Germinal center (tissue), 1 donor: ENCODE measurements around the gene FOXF1.

Experiments used
- DNase-seq: peaks from one replicate; pipeline ENCODE4 v3.0.0; 2012; ENCODE audit warnings: mixed read lengths, low spot score

Gene FOXF1

DNA sequence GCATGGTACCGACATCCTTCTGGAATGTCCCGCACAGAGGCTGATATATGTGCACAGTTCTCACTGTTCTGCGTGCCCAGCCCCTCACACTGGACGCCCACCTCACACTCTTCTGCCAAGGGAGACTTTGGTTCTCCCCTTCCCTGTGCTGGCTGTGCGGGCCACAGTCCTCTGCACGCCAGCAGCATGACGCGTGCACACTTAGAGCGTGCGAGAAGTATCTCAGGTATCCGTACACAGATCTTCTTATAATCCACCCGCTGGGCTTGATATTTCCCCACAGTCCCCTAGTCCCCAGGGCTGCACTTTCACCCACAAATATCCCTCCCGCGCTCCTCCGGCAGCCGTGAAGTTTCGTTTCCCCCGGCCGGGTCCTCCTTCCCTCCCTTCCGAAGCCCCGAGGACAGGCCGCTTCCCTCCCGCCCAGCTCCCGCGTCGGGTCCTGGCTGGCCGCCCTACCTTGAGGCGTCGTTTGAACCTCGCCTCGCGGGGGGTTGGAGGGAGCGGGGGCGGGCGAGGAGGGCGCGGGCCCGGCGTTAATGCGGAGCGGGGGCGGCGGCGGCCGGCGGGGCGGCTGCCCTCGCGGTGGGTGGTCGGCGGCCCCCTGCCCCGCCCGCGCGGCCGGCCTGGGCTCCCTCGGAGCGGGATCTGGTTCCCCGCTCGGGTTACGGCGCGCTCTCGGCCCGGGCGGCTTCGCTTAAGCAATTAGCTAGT lies 5.0 kb upstream of the FOXF1 start:
- no peak for DNase-seq

DNA sequence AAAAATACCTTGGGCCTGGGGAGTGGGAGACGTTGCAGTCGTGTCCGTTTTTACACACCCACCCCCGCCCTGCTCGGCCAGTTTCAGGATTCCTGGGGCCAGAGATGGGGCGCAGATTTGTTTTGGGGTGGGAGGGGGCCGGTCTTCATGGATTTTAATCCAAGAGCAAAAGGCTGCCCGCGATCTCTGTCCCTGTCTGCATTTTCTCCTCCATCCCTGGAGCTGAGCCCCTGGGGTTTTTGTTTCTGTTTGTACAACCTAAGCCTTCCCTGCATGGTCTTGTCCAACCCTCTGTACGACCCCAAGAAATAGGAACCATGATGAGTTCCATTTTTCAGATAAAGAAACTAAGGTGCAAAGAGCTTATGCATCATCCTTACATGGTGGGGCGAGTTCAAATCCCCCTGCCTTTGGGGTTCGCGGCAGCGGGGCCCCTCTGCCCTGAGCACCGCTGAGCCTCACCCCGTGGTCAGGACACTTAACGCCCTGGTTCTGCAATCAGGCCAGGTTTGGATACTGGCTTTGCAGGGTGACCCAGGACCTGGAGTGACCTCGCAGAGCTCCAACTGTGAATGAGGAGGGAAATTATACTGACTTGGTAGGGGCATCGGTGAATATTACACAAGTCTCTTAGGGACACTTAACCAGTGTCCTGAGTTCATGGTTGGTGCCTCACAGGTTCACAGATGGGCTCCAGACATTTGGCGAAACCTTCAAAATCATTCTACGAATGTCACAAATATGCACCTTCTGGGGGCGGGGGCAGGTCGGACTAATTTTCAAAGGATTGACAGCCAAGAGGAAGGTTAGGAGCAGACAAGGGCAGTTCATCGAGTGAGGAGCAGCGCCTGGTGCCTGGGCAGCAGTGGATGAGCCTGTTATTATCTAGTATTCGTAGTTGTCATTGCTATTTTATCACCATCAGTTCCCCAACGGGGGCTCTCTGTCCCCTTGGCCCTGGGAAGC lies 4.1 kb upstream of the FOXF1 start:
- no peak for DNase-seq

DNA sequence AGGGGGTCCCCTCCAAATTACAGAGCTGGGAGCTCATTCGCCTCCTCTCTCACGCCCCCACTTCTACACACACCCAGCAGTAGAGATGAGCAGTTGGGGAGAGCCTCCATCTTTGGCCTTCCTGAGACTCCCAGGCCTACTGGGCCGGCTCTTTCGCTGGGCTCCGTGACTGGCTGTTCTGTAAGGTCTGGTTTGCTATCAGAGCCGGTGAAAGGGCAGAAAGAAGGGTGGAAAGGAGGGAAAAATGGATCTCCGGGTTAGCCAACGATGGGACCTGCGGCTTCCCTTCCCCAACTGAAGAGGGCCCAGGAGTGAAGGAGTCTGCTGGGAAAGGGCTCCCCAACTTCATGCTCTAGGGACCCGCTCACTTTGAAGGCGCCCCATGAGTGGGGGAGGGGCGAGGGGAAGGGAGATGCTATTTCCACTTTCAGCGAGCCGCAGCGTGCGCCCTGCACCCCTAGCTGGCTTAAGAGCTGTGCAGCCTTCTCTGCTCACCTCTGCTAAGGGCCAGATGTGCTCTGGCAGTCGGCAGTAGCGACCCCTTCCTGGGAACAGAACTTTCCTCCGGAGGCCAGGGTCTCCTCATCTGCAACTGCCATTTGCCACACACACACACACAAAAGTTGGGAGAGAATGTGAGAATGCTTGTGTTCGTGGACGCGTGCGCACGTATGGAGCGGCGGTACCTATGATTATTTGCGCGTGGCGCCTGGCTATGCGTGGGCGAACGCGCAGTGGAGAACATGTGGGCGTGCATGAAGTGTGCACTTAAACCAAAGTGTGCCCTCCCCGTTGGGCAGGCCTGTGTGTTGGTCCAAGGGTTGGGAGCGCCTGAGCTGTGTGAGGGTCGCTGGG lies 2.9 kb upstream of the FOXF1 start:
- DNase-seq, result no peak

DNA sequence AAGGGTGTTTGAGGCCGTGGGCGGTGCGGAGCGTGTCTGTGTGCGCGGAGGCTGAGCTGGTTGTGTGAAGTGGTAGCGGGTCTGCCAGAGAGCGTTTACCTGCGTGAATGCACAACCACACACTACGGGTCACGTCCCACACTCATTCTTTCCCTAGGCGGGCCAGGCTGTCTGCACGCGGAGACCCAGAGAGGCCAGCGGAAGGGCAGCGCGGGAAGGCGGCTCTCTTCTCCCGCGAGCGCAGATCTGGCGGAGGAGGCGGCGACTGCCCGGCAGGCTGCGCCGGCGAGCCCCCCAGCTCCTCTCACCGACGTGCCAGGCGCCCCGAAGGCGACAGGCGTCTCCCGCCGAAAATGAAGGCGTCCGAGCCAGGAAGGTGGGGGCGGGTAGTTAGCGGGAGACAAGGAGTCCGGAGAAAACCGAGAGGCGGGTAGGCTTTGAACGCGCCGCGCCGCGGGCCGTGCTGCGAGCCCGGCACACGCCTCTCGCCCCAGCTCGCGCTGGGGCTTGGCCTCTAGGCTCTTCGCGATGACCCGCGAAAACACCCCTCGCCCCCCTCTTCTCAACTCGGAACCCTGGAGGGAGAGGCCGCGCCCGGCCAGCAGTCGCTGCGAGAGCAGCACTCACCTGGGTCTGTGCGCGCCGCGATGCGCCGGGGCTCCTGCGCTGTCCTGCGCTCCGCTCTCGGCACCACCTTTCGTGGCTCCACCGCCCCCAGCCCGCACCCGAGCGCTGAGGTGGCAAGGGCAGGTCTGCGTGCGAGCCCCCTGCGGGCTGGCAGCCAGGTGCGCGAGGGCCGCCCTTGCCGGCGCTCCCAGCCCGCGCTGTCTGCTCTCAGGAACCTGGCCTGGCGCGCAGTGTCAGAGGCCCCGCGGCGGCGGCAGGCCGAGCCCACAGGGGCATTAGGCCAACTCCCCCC lies 2.0 kb upstream of the FOXF1 start:
- no peak for DNase-seq

DNA sequence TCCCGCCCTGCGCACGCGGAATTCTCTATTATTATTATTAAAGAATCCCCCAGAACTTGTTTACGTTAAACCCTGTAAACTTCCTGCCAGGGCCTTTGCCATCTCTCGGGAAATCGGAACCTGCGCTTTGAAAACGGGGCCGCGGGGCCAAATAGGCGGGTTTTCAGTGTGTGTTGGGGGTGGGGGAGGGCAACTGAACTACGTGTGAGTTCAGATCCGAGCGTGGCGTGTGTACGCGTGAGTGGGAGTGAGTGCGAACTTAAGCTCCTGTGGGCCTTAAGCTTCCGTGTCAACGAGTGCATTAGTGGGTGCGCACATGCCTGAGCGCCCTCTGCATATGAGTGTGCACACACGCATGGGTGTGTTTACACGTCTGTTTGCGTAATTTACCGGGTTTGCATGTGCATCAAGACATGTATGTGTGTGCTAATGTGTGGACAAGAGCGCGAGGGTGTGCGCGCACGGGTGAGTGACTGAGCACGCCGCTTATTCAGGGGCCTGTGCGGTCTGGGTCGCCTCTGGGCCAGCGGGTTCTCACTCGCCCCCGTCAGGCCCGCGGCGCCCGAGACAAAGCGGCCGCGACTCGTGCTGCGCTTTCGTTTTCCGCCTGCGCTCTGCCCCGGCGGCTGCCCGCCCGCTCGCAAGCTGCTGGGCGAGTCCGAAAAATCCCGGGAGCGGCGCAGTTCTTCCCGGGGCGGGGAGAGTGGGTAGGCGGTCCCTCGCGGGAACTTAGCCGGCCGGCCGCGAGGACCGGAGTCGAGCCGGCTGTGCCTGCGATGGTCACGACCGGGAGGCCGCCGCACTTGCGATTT lies 1.2 kb upstream of the FOXF1 start:
- DNase-seq, result no peak

DNA sequence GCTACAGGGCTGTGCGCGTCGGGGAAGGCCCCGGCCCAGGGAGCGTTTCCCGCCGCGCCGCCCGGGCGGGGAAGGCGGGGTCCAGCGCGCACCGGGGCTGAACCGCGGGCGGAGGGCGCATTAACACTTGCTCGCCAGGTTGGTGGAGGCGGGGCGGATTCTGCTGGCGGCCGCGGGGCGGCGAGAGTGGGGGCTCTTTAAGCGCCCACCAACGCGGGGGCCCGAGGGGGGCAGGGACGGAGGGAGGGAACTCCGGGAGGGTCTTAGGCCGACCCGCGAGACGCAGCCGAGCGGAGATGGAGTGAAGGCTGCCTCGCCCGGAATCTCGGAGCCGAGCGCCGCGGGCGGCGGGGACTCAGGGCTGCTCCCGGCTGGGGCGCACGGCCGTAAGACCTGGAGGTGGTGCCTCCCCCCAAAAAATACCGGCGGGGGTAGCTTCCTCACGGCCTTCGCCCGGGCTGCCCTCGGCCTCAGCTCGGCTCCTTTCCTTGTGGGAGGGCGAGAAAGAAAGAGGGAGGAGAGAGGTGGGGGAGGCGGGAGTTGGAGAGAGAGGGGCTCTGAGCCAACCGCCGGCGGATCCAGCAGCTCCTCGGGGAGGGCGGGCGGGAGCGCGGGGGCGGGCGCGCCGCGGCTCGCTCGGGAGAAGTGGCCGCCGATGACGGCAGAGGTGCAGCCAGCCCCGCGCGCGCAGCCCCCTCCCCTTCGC lies 415 bp upstream of the FOXF1 start:
- no peak for DNase-seq

DNA sequence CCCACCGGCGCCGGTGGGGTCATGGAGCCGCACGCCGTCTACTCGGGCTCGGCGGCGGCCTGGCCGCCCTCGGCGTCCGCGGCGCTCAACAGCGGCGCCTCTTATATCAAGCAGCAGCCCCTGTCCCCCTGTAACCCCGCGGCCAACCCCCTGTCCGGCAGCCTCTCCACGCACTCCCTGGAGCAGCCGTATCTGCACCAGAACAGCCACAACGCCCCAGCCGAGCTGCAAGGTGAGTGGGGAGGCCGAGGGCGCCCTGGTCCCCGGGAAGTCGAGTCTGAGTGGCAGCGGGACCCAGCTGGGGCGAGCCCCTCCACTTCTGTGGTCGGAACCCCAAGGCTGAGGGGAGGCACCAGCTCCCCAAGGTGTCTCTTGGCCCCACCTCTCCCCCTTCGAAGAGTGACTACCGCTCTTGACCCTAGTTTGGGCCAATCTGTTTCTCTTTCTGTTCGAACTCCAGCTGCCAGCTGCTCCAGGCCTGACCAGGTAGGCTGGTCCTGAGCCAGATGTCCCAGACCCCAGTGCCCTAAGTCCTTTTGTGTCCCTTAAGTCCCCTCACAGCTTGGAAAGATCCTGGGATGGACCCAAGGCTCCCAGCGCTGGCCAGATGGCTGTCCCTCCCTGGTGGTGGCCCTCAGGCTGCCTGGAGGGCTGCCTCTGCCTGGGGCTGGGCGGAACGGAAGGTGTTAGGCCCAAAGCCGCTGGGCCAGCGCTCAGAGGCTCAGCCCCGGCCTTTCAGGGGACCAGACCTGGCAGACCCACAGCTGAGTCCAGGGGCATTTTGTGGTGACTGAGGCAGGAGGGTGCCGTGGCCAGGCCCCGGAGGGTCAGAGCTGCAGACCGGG lies 1.2 kb downstream of the FOXF1 start:
- no peak for DNase-seq

DNA sequence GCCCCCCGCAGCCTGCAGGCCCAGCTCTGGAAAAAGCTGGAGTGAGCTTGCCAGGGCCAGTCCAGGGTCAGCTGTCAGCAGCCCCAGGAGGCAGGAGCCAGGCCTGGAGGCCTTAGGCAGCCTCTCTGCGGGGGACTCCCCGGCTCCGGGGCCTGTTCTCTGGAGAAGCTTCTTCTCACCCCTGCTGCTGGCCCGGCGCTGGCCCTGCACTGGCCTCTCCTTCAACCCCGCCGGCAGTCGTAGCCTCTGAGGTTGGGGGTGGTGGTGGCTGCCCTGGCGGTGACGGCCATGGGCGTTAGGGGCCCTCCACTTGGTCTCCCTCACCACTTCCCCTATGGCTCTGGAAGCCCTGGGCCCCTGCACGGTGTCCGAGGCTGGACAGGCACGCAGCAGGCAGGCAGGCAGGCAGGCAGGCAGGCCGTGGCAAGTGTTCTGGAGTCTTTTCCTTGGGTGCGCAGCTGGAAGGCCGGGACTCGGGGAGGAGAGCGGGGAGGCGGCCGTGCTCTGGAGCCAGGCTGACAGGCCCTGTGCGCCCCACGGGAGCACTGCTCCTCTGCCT lies 2.1 kb downstream of the FOXF1 start:
- no peak for DNase-seq

DNA sequence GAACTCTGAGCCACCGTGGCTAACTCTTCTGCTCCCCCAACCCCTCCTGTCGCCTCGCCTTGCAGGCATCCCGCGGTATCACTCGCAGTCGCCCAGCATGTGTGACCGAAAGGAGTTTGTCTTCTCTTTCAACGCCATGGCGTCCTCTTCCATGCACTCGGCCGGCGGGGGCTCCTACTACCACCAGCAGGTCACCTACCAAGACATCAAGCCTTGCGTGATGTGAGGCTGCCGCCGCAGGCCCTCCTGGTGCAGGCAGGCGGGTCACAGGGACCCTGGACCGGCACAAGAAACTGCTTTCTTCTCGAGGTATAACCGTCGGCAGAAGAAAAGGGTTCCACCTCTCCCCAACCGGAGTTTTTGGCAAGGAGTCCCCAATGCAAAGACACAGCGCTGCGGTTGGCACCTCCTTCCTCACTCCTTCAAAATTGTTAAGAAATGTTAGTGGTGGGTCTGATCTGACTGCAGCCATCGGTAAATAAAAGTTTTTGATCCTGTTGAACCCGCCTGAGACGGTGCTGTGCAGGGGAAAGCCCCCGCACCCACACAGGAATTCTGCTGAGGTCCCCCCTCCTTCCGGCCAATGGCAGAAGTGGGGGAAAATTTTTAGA lies 2.6 kb downstream of the FOXF1 start:
- DNase-seq, result no peak

DNA sequence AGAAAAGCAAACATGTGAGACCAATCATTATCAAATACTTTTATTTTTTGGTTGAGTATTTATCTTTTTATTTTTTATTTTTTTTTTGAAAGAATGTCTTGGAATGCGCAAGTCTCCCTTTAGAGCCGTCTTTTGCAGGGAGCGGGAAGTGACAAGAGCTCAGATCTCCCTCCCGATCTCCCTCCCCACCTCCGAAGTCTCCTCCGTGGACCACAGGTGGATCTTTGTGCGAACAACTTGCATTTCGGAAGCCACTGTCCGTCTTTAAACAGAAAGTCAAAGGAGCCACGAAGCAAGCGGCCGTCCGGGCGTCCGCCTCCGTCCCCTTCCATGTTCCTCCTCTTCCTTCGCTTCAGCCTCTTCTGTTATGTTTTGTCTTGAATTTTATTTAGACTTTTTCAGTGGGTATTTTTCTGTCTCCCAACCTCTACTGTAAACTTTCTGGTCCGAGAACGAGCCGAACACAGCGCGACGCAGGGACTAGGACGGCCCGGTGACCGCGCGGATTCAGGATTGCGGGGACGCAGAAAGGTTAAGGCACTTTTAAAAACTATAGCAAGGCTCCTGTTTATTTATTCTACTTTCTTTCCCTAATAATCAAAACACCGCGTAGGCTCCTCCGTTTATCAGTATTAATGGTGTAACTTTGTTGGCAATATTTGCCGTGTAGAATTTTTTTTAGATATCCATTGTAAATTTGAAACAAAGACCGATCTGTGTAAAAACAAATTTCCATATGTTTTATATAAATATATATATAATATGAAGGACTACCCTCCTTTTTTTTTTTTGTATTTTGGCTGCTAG lies 3.3 kb downstream of the FOXF1 start:
- DNase-seq, result no peak

DNA sequence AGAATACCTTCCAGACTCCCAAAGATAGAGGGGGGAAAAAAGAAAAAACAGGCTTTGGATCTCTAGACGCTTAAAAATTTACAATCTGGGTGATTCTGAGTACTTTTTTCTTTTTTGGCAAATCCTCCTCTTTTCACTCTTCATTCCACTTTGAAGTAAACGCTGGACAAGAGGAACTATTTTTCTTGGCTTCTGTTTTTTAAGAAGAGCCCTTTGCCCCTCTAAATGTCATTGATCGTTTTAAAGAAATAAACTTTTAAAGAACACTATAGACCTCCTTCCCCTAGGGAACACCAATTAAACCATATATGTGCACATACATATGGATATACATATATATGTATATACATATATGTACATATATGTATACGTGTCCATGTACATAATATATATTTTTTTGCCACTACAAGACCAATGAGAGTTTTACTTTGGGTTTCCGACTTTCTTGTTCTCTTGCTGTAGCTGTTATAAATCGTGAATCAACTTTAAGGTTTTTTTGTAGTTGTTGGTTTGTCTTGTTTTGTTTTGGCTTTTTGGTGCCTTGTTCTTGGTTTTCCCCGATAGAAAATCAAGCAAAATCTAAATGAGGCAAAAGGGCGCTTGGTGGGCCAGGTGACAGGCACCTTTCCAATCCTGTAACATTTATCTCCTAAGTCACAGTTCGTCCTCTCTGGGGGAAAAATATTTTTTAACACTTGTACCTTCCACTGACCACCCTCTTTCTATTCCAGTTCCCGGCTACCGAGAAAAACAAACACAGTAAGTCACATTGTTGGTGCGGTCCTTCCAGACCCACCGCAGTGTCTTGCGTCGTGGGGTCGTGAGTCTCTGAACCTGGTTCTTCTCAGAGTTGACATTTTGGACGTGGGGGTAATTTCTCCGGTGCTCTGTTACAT lies 4.4 kb downstream of the FOXF1 start:
- no peak for DNase-seq

DNA sequence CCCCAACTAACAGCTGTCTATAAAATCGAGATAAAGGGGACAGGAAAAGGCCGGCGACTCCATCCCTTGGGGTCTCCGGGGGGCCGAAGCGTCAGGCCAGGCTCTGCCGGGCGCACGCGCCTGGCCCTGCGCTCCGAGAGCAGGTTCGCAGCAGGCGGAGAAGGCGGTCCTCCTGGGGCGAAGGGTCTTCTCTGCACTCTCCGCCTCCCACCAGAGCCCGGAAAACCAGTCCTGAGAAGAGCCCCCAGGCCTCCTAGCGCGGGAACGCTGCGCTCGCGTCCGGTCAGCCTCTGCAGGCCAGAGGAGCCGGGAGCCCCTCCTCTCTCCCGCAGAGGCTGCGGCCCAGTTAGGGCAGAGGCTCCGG lies 5.1 kb downstream of the FOXF1 start:
- DNase-seq, result no peak

DNA sequence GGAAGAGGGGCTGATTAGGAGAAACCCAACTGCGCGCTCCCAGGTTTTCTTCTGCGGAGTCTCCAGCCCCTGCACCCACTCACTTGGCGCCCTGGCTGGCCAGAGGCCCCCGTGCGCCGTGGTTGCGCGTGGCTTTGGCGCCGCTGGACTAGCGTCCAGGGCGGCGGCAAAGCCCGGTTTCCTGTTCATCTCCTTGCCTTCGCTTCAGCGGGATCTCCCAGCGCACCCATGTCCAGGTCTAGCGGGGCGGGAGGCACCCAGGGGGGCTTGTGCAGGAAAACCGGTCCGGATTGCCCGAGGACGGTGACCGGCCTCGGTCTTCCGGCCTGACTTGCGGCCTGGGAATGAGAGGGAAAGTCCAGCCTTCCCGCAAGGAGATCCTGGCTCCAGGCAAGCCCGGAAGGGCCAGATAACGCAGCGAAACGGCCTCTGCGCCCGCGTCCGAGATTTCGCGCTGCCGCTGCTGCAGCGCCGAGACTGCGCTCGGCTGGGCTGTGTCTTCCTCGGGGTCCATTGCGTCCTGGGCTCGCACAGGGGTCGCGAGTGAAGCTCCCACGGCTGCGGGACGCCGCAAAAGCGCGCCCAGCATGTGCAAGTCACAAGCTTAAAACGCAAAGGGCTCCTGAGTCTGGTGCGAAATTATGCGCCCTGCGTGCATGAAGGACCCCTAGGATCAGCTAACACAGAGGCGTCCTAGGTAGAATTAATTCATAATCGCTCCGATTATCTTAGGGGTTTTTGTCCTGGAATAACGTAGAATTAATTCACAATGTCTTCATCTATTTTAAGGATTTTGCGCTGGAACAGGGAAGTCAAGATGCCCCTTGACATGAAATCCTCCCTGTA lies 5.7 kb downstream of the FOXF1 start:
- no peak for DNase-seq

DNA sequence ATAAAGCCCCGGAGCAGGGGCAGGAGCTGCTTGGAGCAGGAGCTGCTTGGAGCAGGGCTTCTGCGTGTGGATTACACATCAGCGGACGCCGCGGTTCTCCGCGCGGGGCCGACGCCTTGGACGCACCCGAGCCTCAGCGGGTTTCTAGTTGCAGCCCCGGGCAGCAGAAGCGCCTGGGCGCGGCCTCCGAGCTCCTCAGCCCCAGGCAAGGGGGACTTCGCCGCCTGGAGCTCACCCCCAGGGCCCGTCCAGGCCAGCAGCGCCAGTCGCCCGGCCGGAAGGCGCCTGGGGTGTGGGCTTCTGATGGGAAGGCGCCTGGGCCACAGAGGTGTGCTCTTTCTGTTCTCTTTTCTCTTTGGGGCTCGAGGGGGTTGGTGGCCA lies 6.3 kb downstream of the FOXF1 start:
- DNase-seq, result no peak

DNA sequence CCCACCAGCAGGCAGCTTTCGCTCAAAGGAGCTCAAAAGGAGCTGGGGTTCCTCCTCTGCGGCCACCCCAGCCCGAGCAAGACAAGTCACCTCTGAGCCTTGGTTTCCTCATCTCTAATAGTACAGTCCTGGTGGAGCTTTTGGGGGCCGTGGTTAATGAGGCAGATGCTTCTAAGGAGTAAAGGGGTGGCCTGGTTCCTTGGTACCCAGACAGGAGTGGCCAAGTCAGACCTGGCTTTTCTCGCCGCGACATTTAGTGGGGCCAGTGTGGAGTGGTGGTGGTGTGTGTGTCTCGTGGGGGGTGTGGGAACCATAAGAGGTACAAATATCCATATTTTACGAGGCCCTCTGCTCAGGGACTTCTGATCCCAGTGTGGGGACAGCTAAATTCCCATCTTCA lies 6.7 kb downstream of the FOXF1 start:
- DNase-seq, result no peak
